Glutamatergic neuron (in vitro differentiated cells): ENCODE results near the gene TCEANC. TPM values are rescaled to one million over a fixed set of nuclear protein-coding genes. Genes with fewer than 3 reads are reported as not detected.
"Not testable (repeated sequence)": the region's sequence is repeated elsewhere in the genome, so short reads cannot be mapped to it uniquely, and the experiment has no call there.

Experiments used
- DNase-seq: peaks from one replicate; pipeline ENCODE4 v3.0.0; 2022
- H3K27ac Mint-ChIP-seq: one replicate; pipeline ENCODE4 v1.8.0; 2020; ENCODE audit warnings: mild to moderate bottlenecking, mixed read lengths, inconsistent platforms; ENCODE audit not compliant: unreplicated experiment
- H3K27me3 Mint-ChIP-seq: one replicate; pipeline ENCODE4 v1.8.0; 2020; ENCODE audit warnings: mild to moderate bottlenecking, moderate library complexity, mixed read lengths, inconsistent platforms; ENCODE audit not compliant: unreplicated experiment
- H3K36me3 Mint-ChIP-seq: one replicate; pipeline ENCODE4 v1.8.0; 2020; ENCODE audit warnings: mild to moderate bottlenecking, mixed read lengths, inconsistent platforms; ENCODE audit not compliant: unreplicated experiment
- H3K4me1 Mint-ChIP-seq: one replicate; pipeline ENCODE4 v1.8.0; 2020; ENCODE audit warnings: mild to moderate bottlenecking, low read depth, mixed read lengths, inconsistent platforms; ENCODE audit not compliant: unreplicated experiment
- H3K4me3 Mint-ChIP-seq: one replicate; pipeline ENCODE4 v1.8.0; 2020; ENCODE audit warnings: mild to moderate bottlenecking, mixed read lengths, inconsistent platforms; ENCODE audit not compliant: unreplicated experiment
- H3K9me3 Mint-ChIP-seq: one replicate; pipeline ENCODE4 v1.8.0; 2020; ENCODE audit warnings: mild to moderate bottlenecking, moderate library complexity, mixed read lengths, inconsistent platforms; ENCODE audit not compliant: unreplicated experiment
- total RNA-seq: library from RNA; stranded (reverse); fragmentation: NEBNext Ultra II Directional; extraction: Animal tissue kit (Norgen Biotek cat#: 25700); gene quantifications from one replicate; pipeline ENCODE4 v1.2.1, GENCODE V29; 2021; ENCODE audit not compliant: unreplicated experiment
- TF ChIP-seq, protein P1 (sequence below): fragments of 200-600 bp; sonication (generic); IDR thresholded peaks from one replicate; pipeline ENCODE4 v1.5.0; 2021; ENCODE audit not compliant: partially characterized antibody, unreplicated experiment

TCEANC gene
- total RNA-seq, 1 donor from 2014 or later: 6.3 TPM

DNA sequence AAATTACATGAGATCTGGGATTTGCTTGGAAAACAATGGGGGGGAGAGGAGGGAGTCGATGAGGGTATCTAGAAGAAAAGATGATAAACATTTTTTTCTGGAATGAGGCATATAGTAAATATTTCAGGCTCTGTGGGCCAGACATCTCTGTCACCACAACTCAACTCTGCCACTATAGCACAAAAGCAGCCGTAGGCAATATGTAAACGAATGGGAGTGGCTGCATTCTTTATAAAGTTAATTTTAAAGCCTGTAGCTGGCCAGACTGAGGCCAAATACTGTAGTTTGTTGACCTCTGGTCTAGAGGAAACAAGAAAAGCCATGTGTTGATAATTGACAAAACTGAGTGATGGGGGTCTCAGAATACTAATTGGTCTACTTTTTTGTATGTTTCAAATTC, 14.1 kb upstream of the TCEANC start:
- peaks cover 1% of the 10 kb centered on the region for H3K27me3 Mint-ChIP-seq
- H3K9me3 Mint-ChIP-seq: no peaks in the 10 kb centered on the region
- H3K36me3 Mint-ChIP-seq: peaks cover 6% of the 10 kb centered on the region
- no peak overlapping the region for H3K4me3 Mint-ChIP-seq
- H3K4me1 Mint-ChIP-seq: no peaks in the 10 kb centered on the region
- H3K27ac Mint-ChIP-seq: no peak overlapping the region
- TF ChIP-seq, protein P1, sequence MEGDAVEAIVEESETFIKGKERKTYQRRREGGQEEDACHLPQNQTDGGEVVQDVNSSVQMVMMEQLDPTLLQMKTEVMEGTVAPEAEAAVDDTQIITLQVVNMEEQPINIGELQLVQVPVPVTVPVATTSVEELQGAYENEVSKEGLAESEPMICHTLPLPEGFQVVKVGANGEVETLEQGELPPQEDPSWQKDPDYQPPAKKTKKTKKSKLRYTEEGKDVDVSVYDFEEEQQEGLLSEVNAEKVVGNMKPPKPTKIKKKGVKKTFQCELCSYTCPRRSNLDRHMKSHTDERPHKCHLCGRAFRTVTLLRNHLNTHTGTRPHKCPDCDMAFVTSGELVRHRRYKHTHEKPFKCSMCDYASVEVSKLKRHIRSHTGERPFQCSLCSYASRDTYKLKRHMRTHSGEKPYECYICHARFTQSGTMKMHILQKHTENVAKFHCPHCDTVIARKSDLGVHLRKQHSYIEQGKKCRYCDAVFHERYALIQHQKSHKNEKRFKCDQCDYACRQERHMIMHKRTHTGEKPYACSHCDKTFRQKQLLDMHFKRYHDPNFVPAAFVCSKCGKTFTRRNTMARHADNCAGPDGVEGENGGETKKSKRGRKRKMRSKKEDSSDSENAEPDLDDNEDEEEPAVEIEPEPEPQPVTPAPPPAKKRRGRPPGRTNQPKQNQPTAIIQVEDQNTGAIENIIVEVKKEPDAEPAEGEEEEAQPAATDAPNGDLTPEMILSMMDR: no peak
- DNase-seq: no peak

DNA sequence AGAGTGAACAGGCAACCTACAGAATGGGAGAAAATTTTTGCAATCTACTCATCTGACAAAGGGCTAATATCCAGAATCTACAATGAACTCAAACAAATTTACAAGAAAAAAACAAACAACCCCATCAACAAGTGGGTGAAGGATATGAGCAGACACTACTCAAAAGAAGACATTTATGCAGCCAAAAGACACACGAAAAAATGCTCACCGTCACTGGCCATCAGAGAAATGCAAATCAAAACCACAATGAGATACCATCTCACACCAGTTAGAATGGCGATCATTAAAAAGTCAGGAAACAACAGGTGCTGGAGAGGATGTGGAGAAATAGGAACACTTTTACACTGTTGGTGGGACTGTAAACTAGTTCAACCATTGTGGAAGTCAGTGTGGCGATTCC, 11.3 kb upstream of the TCEANC start:
- not testable (repeated sequence) for H3K27ac Mint-ChIP-seq, H3K4me3 Mint-ChIP-seq, DNase-seq, H3K4me1 Mint-ChIP-seq, H3K27me3 Mint-ChIP-seq, H3K36me3 Mint-ChIP-seq, H3K9me3 Mint-ChIP-seq

DNA sequence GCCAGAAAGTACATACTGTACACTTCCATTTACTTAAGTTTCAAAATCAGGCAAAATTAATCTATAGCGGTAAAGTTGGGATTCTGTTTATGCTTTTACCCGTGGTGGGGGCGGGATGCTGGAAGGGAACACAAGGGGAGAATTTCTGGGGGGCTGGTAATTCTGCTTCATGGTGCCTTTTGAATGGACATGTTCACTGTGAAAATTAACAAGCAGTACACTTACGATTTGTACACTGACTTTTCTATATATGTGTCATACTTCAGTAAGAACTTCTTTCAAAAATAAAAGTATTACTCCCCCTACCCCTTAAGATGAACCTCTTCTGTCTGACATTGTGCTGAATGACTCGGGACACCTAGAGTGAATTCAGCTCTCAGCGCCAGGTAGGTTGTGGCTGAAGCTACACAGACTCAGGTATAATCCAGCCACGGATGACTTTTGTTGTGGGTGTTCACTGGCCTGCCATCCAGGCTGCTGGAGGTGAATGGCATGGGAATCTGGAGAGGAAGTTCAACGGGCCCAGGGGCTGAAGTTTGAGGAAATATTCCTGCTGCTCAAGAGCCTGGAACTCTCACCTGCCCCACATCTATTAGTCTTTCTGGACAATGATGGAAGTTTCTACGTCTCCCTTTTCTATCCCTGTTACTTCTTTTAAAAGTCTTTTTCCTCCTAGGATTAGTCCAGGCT, 7.3 kb upstream of the TCEANC start:
- Mint-ChIP-seq H3K36me3 (no peaks in the 10 kb centered on the region), H3K27me3 (no peaks in the 10 kb centered on the region), H3K27ac (no peak overlapping the region), H3K4me1 (no peaks in the 10 kb centered on the region), H3K4me3 (no peak overlapping the region), H3K9me3 (no peaks in the 10 kb centered on the region)
- DNase-seq: no peak
- TF ChIP-seq, protein P1: no peak

DNA sequence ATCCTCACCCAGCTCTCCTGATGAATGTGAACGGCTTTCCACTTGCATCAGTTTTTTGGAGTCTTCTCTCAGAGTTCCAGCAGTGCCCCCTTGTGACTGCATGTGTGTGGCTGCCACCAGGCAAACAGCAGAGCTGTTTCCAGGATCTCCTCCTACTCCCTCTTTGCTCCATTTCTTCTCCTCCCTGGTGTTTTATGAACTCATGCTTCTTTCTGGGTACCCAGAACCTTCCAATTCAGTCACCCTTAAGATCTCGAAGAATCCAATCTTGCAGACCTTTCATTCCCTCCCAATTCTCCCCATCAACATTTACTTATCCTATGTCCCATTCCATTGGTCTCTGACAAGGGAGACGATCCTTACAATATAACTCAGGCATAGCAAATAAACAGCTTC, 6.8 kb upstream of the TCEANC start:
- TF ChIP-seq, protein P1: peak; percentile 24
- H3K27ac Mint-ChIP-seq: no peak overlapping the region
- no peaks in the 10 kb centered on the region for H3K27me3 Mint-ChIP-seq
- H3K36me3 Mint-ChIP-seq: no peaks in the 10 kb centered on the region
- H3K9me3 Mint-ChIP-seq: no peaks in the 10 kb centered on the region
- H3K4me3 Mint-ChIP-seq: no peak overlapping the region
- no peaks in the 10 kb centered on the region for H3K4me1 Mint-ChIP-seq
- DNase-seq: peak; percentile 61

DNA sequence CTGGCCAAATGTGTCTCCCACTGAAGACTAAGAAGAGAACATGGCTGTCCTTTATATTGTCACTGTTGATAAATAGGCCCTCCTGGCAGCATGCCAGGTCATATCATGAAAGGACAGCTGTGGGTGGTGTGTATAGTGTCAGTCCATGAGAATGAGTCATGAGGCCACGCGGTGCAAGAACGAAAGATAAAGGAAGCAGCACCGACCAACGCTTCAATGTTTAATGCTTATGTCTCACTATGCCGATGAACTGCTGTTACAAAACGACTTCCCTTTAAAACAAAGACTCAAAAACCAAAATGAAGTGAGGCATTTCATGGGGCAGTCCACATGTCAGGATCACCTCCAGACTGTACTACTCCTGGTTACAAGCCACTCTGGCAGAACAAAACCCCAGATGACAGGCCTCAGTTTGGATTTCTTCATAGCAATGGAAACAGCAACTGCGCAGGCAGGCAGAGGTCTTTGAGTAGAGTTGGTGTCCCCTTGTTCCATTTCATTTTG, 5.2 kb upstream of the TCEANC start:
- Mint-ChIP-seq H3K4me1 (no peaks in the 10 kb centered on the region), H3K9me3 (no peaks in the 10 kb centered on the region), H3K27me3 (no peaks in the 10 kb centered on the region), H3K36me3 (no peaks in the 10 kb centered on the region), H3K27ac (no peak overlapping the region), H3K4me3 (no peak overlapping the region)
- no peak for DNase-seq
- TF ChIP-seq, protein P1: no peak

DNA sequence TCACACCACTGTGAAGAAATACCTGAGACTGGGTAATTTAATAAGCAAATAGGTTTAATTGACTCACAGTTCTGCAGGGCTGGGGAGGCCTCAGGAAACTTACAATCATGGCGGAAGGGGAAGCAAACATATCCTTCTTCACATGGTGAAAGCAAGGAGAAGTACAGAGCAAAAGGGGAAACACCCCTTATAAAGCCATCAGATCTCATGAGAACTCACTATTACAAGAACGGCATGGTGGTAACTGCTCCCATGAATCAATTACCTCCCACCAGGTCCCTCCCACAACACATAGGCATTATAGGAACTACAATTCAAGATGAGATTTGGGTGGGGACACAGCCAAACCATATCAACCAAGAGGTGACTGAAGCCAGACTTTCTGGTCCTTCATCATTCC, 4.6 kb upstream of the TCEANC start:
- H3K27me3 Mint-ChIP-seq, DNase-seq, H3K36me3 Mint-ChIP-seq, H3K27ac Mint-ChIP-seq, H3K9me3 Mint-ChIP-seq, H3K4me1 Mint-ChIP-seq, H3K4me3 Mint-ChIP-seq: not testable (repeated sequence)
